HCT116 (cell line): ENCODE results near the gene C10orf53. TPM values are rescaled to one million over a fixed set of nuclear protein-coding genes. Genes with fewer than 3 reads are reported as not detected.

Source experiments
- ATAC-seq: fragments of 200-7000 bp; cut with Tn5 transposase; 2 replicates; pipeline ENCODE4 v1.9.1; 2020; ENCODE audit warnings: mild to moderate bottlenecking, moderate library complexity
- BruUV-seq: library from RNA; stranded (reverse); fragments of 400-500 nt; replicated peaks from 2 replicates; lab custom pipeline; 2021; lab: Mats Ljungman, UMichigan
- CTCF ChIA-PET: fragments of 300-600 bp; sonication (Branson Sonifier 250); formaldehyde crosslinking; loops from one replicate; lab custom pipeline; 2021; ENCODE audit warnings: antibody characterized with exemption; lab: Charles Lee
- POLR2A ChIA-PET: fragments of 300-600, 350-600 bp; sonication (Branson Sonifier 250); formaldehyde crosslinking; loops from one replicate; lab custom pipeline; 2021; ENCODE audit warnings: antibody characterized with exemption; lab: Charles Lee
- RAD21 ChIA-PET, 2 experiments: fragments of 300-600 bp; sonication (Branson Sonifier 250); formaldehyde crosslinking; loops; one replicate each; lab custom pipeline; 2023; ENCODE audit warnings: low total read pairs in 2 of 2; ENCODE audit not compliant: uncharacterized antibody in 2 of 2, unreplicated experiment in 2 of 2, low non-redundant PET in 1 of 2; lab: Charles Lee
- DNase-seq: peaks from one replicate; pipeline ENCODE4 v3.0.0-alpha.2; 2010; ENCODE audit warnings: low read depth, low spot score
- H2AFZ ChIP-seq: fragments of 200-600 bp; shearing (Covaris generic), sonication (generic); 2 replicates; pipeline ENCODE4 v1.6.1; 2017; ENCODE audit warnings: low read depth, mixed run types, mixed read lengths, antibody characterized with exemption, low read length; ENCODE audit not compliant: poor library complexity, severe bottlenecking
- H3K27ac ChIP-seq: 2 replicates; pipeline ENCODE4 v1.5.1; 2012; ENCODE audit warnings: low read depth, low read length
- H3K27me3 ChIP-seq: fragments of 200-600 bp; sonication (generic); 2 replicates; pipeline ENCODE4 v1.6.1; 2016; ENCODE audit warnings: mixed run types, low read length, mixed read lengths; ENCODE audit not compliant: insufficient read depth
- H3K36me3 ChIP-seq, 2 experiments: fragments of 200-500 bp in 1 of 2; fragments of 200-600 bp in 1 of 2; sonication (Bioruptor generic) in 1 of 2; sonication (generic) in 1 of 2; 2 replicates each; pipeline versions ENCODE4 v1.5.1 to v1.6.1; 2014 to 2016; ENCODE audit warnings: low read length in 2 of 2, inconsistent platforms in 1 of 2, mixed read lengths in 1 of 2, mixed run types in 1 of 2; ENCODE audit not compliant: insufficient read depth in 2 of 2, control insufficient read depth in 1 of 2
- H3K4me1 ChIP-seq, 2 experiments: fragments of 200-600 bp in 1 of 2; sonication (generic) in 1 of 2; 2 replicates each; pipeline versions ENCODE4 v1.5.1 to v1.6.1; 2012 to 2017; ENCODE audit warnings: low read length in 2 of 2, inconsistent platforms in 1 of 2, mild to moderate bottlenecking in 1 of 2, mixed read lengths in 1 of 2, mixed run types in 1 of 2, moderate library complexity in 1 of 2; ENCODE audit not compliant: insufficient read depth in 2 of 2, control insufficient read depth in 1 of 2
- H3K4me2 ChIP-seq: fragments of 200-600 bp; sonication (generic); 2 replicates; pipeline ENCODE4 v1.6.1; 2017; ENCODE audit warnings: mixed run types, low read length, mixed read lengths
- H3K4me3 ChIP-seq, 2 experiments: fragments of 200-600 bp in 1 of 2; sonication (generic) in 1 of 2; replicated peaks in 1 of 2; 2 replicates each; pipeline ENCODE4 v1.5.1; 2011 to 2016; ENCODE audit warnings: low read length in 2 of 2, control low read depth in 1 of 2, low read depth in 1 of 2, mild to moderate bottlenecking in 1 of 2, mixed read lengths in 1 of 2, mixed run types in 1 of 2
- H3K79me2 ChIP-seq: fragments of 200-600 bp; sonication (generic); 2 replicates; pipeline ENCODE4 v1.6.1; 2017; ENCODE audit warnings: mild to moderate bottlenecking, mixed run types, low read length, moderate library complexity, mixed read lengths; ENCODE audit not compliant: insufficient read depth
- H3K9ac ChIP-seq: fragments of 200-600 bp; sonication (generic); 2 replicates; pipeline ENCODE4 v1.6.1; 2016; ENCODE audit warnings: low read length, mixed read lengths
- H3K9me2 ChIP-seq: fragments of 200-600 bp; sonication (generic), shearing (Covaris generic); 2 replicates; pipeline ENCODE4 v1.6.1; 2017; ENCODE audit warnings: mixed run types, mild to moderate bottlenecking, moderate library complexity; ENCODE audit not compliant: insufficient read depth
- H3K9me3 ChIP-seq, 2 experiments: fragments of 200-500 bp in 1 of 2; fragments of 200-600 bp in 1 of 2; sonication (Bioruptor generic) in 1 of 2; sonication (generic) in 1 of 2; 2 replicates each; pipeline ENCODE4 v1.6.1; 2014 to 2017; ENCODE audit warnings: low read length in 2 of 2, mixed read lengths in 2 of 2, inconsistent platforms in 1 of 2, low read depth in 1 of 2, mild to moderate bottlenecking in 1 of 2, mixed run types in 1 of 2, moderate library complexity in 1 of 2; ENCODE audit not compliant: control insufficient read depth in 1 of 2, insufficient read depth in 1 of 2
- H4K20me1 ChIP-seq: fragments of 200-600 bp; sonication (generic), shearing (Covaris generic); 2 replicates; pipeline ENCODE4 v1.6.1; 2017; ENCODE audit warnings: mixed run types, mild to moderate bottlenecking, moderate library complexity; ENCODE audit not compliant: insufficient read depth
- CBX3 ChIP-seq: IDR thresholded peaks from 2 replicates; pipeline ENCODE4 v1.6.1; 2012; ENCODE audit warnings: low read depth
- EGR1 ChIP-seq: IDR thresholded peaks from 2 replicates; pipeline ENCODE4 v1.6.1; 2012; ENCODE audit warnings: low read depth
- ELF1 ChIP-seq: IDR thresholded peaks from 2 replicates; pipeline ENCODE4 v1.6.1; 2012; ENCODE audit warnings: low read depth, borderline replicate concordance
- EZH2 ChIP-seq: fragments of 200-600 bp; sonication (generic); IDR thresholded peaks from 2 replicates; pipeline ENCODE4 v1.6.1; 2017; ENCODE audit warnings: antibody characterized with exemption, mixed run types
- EZH2phosphoT487 ChIP-seq: fragments of 200-600 bp; IDR thresholded peaks from 2 replicates; pipeline ENCODE4 v1.6.1; 2018; ENCODE audit warnings: antibody characterized with exemption, borderline replicate concordance
- FOSL1 ChIP-seq: IDR thresholded peaks from 2 replicates; pipeline ENCODE4 v1.6.1; 2012; ENCODE audit warnings: low read depth
- JUND ChIP-seq: IDR thresholded peaks from 2 replicates; pipeline ENCODE4 v1.6.1; 2012
- MAX ChIP-seq: IDR thresholded peaks from 2 replicates; pipeline ENCODE4 v1.6.1; 2012
- POLR2AphosphoS5 ChIP-seq: IDR thresholded peaks from 2 replicates; pipeline ENCODE4 v1.6.1; 2011; ENCODE audit warnings: mild to moderate bottlenecking, low read depth, low read length, moderate library complexity
- RAD21 ChIP-seq: IDR thresholded peaks from 2 replicates; pipeline ENCODE4 v1.6.1; 2012; ENCODE audit warnings: low read depth, mild to moderate bottlenecking
- REST ChIP-seq: IDR thresholded peaks from 2 replicates; pipeline ENCODE4 v1.6.1; 2012; ENCODE audit warnings: low read depth
- SIN3A ChIP-seq: IDR thresholded peaks from 2 replicates; pipeline ENCODE4 v1.6.1; 2012; ENCODE audit warnings: low read depth
- TCF7L2 ChIP-seq: IDR thresholded peaks from 2 replicates; pipeline ENCODE4 v1.7.0; 2011; ENCODE audit warnings: borderline replicate concordance, inconsistent platforms; ENCODE audit not compliant: insufficient read depth, insufficient read length; ENCODE audit errors: extremely low read depth
- YY1 ChIP-seq: IDR thresholded peaks from 2 replicates; pipeline ENCODE4 v1.6.1; 2011; ENCODE audit warnings: low read length, low read depth, moderate library complexity, mild to moderate bottlenecking; ENCODE audit not compliant: insufficient replicate concordance; ENCODE audit errors: extremely low read depth
- intact Hi-C: fragments of 100-400 bp; cut with micrococcal nuclease; formaldehyde crosslinking; loops from 2 replicates; pipeline ENCODE4 v1.10.0; 2022
- total RNA-seq: library from RNA; stranded (reverse); gene quantifications from one replicate; pipeline ENCODE4 v1.2.1, GENCODE V29; 2021; ENCODE audit not compliant: unreplicated experiment

Gene C10orf53
- total RNA-seq, 1 experiment from 2014 or later = not detected

- intact Hi-C loops = no loop called here
- no peak overlapping the region for H2AFZ ChIP-seq
- CTCF ChIA-PET = no interaction called here
- ATAC-seq (no peak), DNase-seq (no peak)
- H3K36me3 ChIP-seq = no peaks in the 10 kb centered on the region
- no peaks in the 10 kb centered on the region for H3K4me1 ChIP-seq
- no peaks in the 10 kb centered on the region; the same call in 1 of the 2 replicates for H3K27me3 ChIP-seq
- no peaks in the 10 kb centered on the region for H4K20me1 ChIP-seq
- RAD21 ChIA-PET = no interaction called here
- no TSS peak for BruUV-seq
- H3K4me2 ChIP-seq = no peak overlapping the region
- POLR2A ChIA-PET = no interaction called here
- no peak overlapping the region for H3K27ac ChIP-seq
- no peaks in the 10 kb centered on the region for H3K9me3 ChIP-seq
- no peak overlapping the region for H3K4me3 ChIP-seq
- H3K9ac ChIP-seq = no peak overlapping the region
- no peaks in the 10 kb centered on the region for H3K9me2 ChIP-seq
- TF ChIP-seq CBX3 (no peak), SIN3A (no peak), EGR1 (no peak), MAX (no peak), ELF1 (no peak), FOSL1 (no peak)
- no peaks in the 10 kb centered on the region for H3K79me2 ChIP-seq
Measured at GRCh38 chr10:49649936-49650723, 29.3 kb upstream of the C10orf53 start.

- H3K4me1 ChIP-seq = no peaks in the 10 kb centered on the region
- no TSS peak for BruUV-seq
- ChIA-PET RAD21 (no interaction called here), CTCF (no interaction called here), POLR2A (no interaction called here)
- intact Hi-C loops = no loop called here
- H2AFZ ChIP-seq = no peak overlapping the region
- TF ChIP-seq JUND (no peak), POLR2AphosphoS5 (no peak), YY1 (no peak), EZH2 (no peak), EGR1 (no peak), EZH2phosphoT487 (no peak), RAD21 (no peak), TCF7L2 (no peak), ELF1 (no peak), REST (no peak), MAX (no peak)
- H3K36me3 ChIP-seq = no peaks in the 10 kb centered on the region
- no peak for DNase-seq
- no peaks in the 10 kb centered on the region for H3K27me3 ChIP-seq
- no peak overlapping the region for H3K27ac ChIP-seq
- ATAC-seq = no peak
- H4K20me1 ChIP-seq = no peaks in the 10 kb centered on the region
- no peak overlapping the region for H3K4me3 ChIP-seq
- no peaks in the 10 kb centered on the region for H3K79me2 ChIP-seq
- H3K9ac ChIP-seq = no peak overlapping the region
- no peak overlapping the region for H3K4me2 ChIP-seq
- H3K9me2 ChIP-seq = no peaks in the 10 kb centered on the region
- no peaks in the 10 kb centered on the region for H3K9me3 ChIP-seq
Measured at GRCh38 chr10:49650724-49651034, 28.8 kb upstream of the C10orf53 start.
